KMS-11 (cell line): Measurements from ENCODE around the gene E2F7.
"Not testable (repeated sequence)": the region's sequence is repeated elsewhere in the genome, so short reads cannot be mapped to it uniquely, and the experiment has no call there.

Experiments
- H2AFZ ChIP-seq: fragments of 200-600 bp; sonication (generic); 2 replicates; pipeline ENCODE4 v1.6.1; 2016; ENCODE audit warnings: antibody characterized with exemption, mixed run types, low read depth
- H3K27ac ChIP-seq: fragments of 200-600 bp; sonication (generic); 2 replicates; pipeline ENCODE4 v1.6.1; 2016; ENCODE audit warnings: mild to moderate bottlenecking, mixed run types
- H3K27me3 ChIP-seq: fragments of 200-600 bp; sonication (generic); 2 replicates; pipeline ENCODE4 v1.6.1; 2017; ENCODE audit warnings: mild to moderate bottlenecking, low read depth, mixed run types, moderate library complexity; ENCODE audit not compliant: insufficient read depth
- H3K36me3 ChIP-seq: fragments of 200-600 bp; sonication (generic); 2 replicates; pipeline ENCODE4 v1.6.1; 2017; ENCODE audit warnings: mild to moderate bottlenecking, mixed run types; ENCODE audit not compliant: insufficient read depth
- H3K4me1 ChIP-seq: fragments of 200-600 bp; sonication (generic); 2 replicates; pipeline ENCODE4 v1.6.1; 2016; ENCODE audit warnings: mild to moderate bottlenecking, low read depth, mixed run types; ENCODE audit not compliant: poor library complexity, severe bottlenecking
- H3K4me2 ChIP-seq: fragments of 200-600 bp; sonication (generic); 2 replicates; pipeline ENCODE4 v1.7.0; 2016; ENCODE audit warnings: mild to moderate bottlenecking, mixed run types
- H3K4me3 ChIP-seq: fragments of 200-600 bp; sonication (generic); IDR thresholded peaks from 2 replicates; pipeline ENCODE4 v1.6.1; 2017; ENCODE audit warnings: low read depth, low read length, mixed read lengths; ENCODE audit not compliant: insufficient read depth
- H3K79me2 ChIP-seq: fragments of 200-600 bp; sonication (generic); 2 replicates; pipeline ENCODE4 v1.6.1; 2016; ENCODE audit warnings: low read depth, mixed run types; ENCODE audit not compliant: insufficient read depth
- H3K9ac ChIP-seq: fragments of 200-600 bp; sonication (generic); 2 replicates; pipeline ENCODE4 v1.6.1; 2016; ENCODE audit warnings: mild to moderate bottlenecking, mixed run types
- H4K20me1 ChIP-seq: fragments of 200-600 bp; sonication (generic); 2 replicates; pipeline ENCODE4 v1.6.1; 2016; ENCODE audit warnings: mild to moderate bottlenecking, mixed run types; ENCODE audit not compliant: insufficient read depth
- TF ChIP-seq, protein P1 (sequence below): fragments of 200-600 bp; sonication (generic); conservative IDR thresholded peaks from 2 replicates; pipeline ENCODE4 v1.6.1; 2017; ENCODE audit warnings: low read depth, mild to moderate bottlenecking, antibody characterized with exemption, low read length, moderate library complexity, mixed read lengths

Gene E2F7

DNA sequence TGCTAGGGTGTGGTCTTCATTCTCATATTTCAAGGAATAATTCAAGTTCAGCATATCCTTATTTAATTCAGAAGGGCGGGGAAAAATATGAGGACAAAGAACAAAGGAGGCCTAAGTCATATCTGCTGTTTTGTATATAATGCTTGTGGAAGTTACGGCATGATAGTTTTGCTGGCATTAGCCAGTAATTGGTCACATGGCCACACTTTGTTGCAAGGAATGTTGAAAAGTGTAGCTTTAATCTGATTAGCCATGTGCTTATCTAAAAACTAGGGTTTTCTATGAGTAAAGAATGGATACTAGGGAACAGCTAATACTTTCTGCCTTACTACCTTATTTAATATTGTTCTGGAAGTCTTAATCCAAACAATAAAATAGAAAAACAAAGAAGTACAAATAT, 34.4 kb upstream of the E2F7 start:
- H3K9ac ChIP-seq, result no peak overlapping the region
- no peak overlapping the region for H3K27ac ChIP-seq
- H3K4me1 ChIP-seq, result no peaks in the 10 kb centered on the region
- TF ChIP-seq, protein P1, sequence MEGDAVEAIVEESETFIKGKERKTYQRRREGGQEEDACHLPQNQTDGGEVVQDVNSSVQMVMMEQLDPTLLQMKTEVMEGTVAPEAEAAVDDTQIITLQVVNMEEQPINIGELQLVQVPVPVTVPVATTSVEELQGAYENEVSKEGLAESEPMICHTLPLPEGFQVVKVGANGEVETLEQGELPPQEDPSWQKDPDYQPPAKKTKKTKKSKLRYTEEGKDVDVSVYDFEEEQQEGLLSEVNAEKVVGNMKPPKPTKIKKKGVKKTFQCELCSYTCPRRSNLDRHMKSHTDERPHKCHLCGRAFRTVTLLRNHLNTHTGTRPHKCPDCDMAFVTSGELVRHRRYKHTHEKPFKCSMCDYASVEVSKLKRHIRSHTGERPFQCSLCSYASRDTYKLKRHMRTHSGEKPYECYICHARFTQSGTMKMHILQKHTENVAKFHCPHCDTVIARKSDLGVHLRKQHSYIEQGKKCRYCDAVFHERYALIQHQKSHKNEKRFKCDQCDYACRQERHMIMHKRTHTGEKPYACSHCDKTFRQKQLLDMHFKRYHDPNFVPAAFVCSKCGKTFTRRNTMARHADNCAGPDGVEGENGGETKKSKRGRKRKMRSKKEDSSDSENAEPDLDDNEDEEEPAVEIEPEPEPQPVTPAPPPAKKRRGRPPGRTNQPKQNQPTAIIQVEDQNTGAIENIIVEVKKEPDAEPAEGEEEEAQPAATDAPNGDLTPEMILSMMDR, result no peak
- no peak overlapping the region for H2AFZ ChIP-seq
- no peaks in the 10 kb centered on the region for H3K79me2 ChIP-seq
- no peaks in the 10 kb centered on the region for H3K36me3 ChIP-seq
- no peaks in the 10 kb centered on the region for H3K27me3 ChIP-seq
- no peak overlapping the region for H3K4me2 ChIP-seq
- H4K20me1 ChIP-seq, result no peaks in the 10 kb centered on the region
- H3K4me3 ChIP-seq, result no peak overlapping the region

GRCh38 chr12:77097846-77098245, 32.5 kb upstream of the E2F7 start:
- Histone ChIP-seq H2AFZ (no peak overlapping the region), H3K79me2 (no peaks in the 10 kb centered on the region), H4K20me1 (no peaks in the 10 kb centered on the region), H3K36me3 (no peaks in the 10 kb centered on the region), H3K4me3 (no peak overlapping the region), H3K4me1 (no peaks in the 10 kb centered on the region), H3K27ac (no peak overlapping the region), H3K9ac (no peak overlapping the region), H3K4me2 (no peak overlapping the region), H3K27me3 (no peaks in the 10 kb centered on the region)
- TF ChIP-seq, protein P1, result no peak

GRCh38 chr12:77092227-77092626, 26.9 kb upstream of the E2F7 start:
- not testable (repeated sequence) for H3K27ac ChIP-seq, H3K27me3 ChIP-seq, H3K4me2 ChIP-seq

GRCh38 chr12:77089686-77090220, 24.4 kb upstream of the E2F7 start:
- no peak overlapping the region for H3K4me2 ChIP-seq
- no peak overlapping the region for H3K27ac ChIP-seq
- no peak overlapping the region for H3K4me3 ChIP-seq
- H3K36me3 ChIP-seq, result no peaks in the 10 kb centered on the region
- no peak overlapping the region for H3K9ac ChIP-seq
- TF ChIP-seq, protein P1, result no peak
- no peak overlapping the region for H2AFZ ChIP-seq
- H3K79me2 ChIP-seq, result no peaks in the 10 kb centered on the region
- no peaks in the 10 kb centered on the region for H3K4me1 ChIP-seq
- H3K27me3 ChIP-seq, result no peaks in the 10 kb centered on the region
- no peaks in the 10 kb centered on the region for H4K20me1 ChIP-seq

More at GRCh38 chr12:77092227-77092626, 26.9 kb upstream of the E2F7 start:
- not testable (repeated sequence) for H3K9ac ChIP-seq, H3K4me1 ChIP-seq, H3K79me2 ChIP-seq, H3K36me3 ChIP-seq, H2AFZ ChIP-seq, H4K20me1 ChIP-seq, H3K4me3 ChIP-seq

DNA sequence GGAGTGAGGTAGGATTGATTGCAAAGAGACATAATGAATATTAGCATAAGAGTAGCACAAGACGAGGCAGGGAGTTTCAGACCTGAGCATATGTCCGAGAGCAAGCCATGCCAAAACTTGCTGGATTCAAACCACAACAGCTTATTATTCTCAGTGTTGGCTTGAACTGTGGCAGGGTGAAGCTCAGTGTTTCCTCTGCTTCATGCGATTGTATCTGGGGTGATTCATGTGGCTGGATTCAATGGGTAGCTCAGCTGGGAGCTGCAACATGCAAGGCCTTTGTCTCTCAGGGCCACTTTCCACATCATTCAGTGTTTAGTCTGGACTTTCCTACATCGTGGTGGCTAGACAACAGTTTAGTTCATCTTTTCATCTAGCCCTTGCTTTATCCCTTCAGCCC, 22.1 kb upstream of the E2F7 start:
- Histone ChIP-seq H3K27me3 (no peaks in the 10 kb centered on the region), H3K27ac (no peak overlapping the region), H3K9ac (no peak overlapping the region), H3K36me3 (no peaks in the 10 kb centered on the region), H3K4me3 (no peak overlapping the region), H2AFZ (no peak overlapping the region), H3K4me2 (no peak overlapping the region), H3K4me1 (no peaks in the 10 kb centered on the region), H4K20me1 (no peaks in the 10 kb centered on the region), H3K79me2 (no peaks in the 10 kb centered on the region)
- TF ChIP-seq, protein P1, result no peak
